NCI-H187 treated with DMSO at 0.1 percent for 48 hours (cell line): ENCODE data around the gene NT5E.

Source experiments
- DNase-seq: peaks from one replicate; lab custom pipeline; 2025; lab: John Stamatoyannopoulos, UW

The NT5E gene

DNA sequence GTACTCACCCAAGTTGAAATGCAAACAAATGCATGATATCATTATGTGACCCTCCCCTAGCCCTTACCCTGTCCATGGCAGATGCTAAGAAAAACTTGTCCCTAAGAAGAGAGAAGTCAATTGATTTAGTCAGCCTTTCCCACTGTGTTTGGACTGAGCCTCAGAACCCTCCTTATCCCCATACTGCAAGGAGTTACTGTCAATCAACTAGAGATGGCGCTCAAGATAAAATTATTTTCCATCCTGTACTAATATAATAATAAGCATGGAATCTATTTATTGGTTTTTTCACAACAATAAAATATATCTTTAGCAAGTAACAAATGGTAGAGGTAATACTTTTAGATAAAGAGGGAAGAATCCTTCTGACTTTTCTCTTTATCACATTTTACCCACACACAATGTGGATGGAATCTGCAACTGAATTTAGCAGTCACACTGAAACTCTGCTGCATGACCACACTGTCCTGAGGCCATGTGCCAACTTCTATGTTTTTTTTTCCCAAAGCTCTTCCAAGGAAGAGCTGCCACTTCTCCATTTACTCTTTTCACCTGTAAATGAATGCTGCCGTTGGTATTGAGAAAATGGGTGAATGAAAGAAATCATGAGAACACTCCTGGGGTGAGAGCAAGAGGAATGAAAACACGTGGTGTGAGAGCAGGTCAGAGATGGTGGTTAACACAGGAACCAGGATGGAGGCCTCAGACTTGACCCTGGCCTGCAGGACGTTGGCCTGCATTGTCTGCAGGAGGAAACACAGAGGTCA lies 10.5 kb downstream of the NT5E start:
- no peak for DNase-seq

DNA sequence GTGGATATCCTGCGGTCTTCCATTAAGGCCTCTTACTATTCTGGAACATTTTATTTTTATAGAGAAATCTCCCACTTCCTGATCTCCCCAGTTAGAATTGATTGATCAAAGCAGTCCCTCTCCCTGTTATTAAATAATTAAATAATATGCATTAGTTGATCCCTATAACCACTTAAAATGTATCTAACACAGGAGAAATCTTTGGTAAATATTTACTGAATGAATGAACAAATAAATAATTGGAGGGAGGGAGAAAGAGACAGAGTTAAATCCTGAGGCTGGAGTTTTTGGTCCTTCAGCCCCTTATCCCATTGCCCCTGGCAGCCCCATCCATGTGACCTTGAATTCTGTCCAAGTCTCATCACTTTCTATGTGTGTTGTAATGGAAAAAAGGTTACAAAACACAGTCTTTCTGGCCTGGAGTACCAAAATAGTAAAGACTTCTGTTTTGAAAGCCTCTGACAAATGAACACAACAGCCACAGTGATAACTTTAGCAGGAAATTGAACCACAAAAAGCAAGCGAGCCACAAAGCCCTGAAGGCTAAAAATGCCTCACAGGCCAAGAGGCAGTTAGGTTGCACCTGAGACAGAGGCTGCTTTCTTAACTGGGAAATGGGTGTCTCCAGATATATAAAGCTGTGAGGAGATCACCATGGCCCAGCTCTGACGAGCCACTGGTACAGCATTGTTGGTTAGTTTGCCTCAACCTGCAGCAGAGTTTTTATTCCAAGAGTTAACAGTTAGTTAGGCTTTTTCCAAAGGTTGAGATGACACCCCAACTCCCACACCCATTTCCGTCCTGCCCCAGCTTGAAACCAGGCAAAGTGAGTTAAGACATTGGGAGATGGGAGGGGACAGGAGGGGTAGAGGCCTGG lies 11.3 kb downstream of the NT5E start:
- DNase-seq = no peak

DNA sequence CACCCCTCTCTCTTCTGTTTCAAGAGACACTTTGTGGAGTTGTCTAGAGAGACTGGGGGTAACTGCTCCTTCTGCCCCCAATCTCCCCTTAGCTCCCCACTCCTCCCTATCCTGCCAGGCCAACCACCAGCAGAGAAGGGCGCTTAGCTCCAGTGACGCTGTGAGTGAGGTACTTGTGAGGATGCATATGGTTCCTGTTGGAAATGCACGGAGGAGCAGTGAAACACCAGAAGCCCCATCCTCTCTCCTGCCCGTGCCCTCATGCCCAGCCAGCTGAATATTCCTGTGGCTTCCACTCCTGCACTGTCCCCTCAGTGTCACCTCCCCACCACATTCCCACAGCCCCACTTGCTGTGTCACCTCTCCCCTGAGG lies 11.9 kb downstream of the NT5E start:
- DNase-seq = no peak

DNA sequence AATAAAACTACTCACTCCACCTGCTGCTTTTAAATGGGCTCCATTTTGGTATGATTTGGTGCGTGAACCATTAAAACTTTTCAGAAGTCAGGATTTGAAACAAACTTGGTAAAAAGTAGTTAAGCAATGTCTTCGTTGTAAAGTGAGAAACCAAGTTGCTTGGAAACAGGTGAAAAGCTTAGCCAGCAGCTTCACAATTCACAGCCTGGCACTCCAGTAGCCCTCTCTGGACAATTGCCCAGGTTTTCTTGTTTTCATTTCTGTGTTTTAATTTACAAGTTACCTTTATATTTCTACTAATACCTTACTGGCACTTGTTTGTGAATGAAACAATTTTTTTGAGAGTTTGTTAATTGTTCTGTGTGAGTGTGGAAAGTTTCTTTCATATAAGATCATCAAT lies 12.8 kb downstream of the NT5E start:
- no peak for DNase-seq

DNA sequence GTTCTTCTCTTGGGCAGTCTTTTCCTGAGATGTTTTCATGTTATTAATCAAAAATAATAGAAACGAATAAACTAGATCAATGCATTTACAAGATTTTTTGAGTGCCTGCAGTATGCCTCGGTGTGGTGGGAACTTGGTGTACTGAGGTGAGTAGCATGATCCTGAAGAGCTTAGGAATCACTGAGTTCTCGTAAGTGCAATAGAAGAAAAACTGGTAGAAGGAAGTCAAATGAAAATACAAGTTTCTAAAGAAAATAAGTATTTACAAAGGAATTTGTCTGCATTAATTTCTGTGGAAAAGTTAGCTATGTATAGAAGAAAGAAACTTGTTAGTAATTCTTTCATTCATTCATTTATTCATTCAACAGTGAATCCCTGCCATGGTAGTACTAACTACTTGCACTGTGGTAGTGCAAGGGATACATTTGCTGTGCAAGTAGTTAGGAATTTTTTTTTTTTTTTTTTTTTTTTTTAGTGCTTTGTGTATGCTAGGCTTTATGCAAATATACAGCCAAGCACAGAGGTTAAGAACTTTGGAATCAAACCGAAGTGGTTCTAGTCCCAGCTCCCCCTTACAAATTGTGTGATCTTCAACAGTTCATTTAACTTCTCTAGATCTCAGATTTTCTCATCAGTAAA lies 13.9 kb downstream of the NT5E start:
- no peak for DNase-seq

DNA sequence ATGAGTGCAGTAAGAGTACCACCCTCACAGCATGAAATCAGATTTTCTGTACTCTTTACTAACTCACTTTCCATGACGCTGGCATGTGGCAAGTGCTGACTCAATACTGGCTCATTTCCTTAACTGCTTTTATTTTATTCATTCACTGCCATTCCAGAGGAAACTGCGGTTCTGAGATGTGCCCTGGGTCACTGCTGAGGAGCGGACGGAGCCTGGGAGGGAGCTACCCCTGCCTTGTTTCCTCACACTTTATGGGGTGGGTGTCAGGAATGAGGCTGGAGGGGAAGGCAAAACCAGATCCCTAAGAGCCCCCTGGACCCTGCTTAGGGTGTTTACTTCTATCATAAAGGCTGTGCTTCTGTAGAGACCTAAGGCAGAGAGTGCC lies 14.4 kb downstream of the NT5E start:
- DNase-seq = no peak

DNA sequence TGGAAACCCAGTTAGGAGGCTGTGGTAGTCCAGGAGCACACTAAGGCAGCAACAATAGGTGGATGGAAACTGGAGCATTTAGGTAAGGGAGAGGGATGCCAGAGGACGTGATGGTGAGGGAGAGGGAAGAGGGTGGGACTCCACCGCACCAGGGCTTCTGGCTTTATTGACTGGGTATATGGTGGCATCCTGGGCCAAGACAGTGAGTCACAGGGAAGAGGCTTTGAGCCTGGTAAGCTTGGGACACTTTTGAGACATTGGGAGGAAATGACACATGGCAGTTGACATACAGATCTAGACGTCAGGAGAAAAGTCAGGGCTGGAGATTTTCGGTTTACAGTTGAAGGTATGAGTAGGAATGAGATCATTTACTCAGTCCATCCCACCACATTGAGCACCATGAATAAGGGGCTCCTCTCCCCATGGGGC lies 14.9 kb downstream of the NT5E start:
- no peak for DNase-seq

DNA sequence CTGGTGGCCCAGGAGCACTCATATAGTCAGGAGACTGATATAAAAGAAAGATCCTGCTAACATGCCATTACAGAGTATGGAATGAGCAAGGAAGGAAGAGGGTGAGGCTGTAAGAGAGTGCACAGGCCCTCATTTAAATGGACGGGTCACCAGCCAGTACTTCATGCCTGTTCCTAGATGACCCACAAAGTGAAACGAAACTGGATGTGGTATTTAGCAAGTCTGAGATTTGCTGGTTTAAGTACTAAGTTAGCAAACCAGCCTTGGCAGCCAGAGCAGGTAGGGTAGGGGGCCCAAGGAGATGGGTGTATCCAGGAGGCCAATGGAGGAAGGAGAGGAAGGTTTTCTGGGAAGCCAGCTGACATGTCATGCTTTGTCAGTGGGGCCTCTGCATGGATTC lies 15.9 kb downstream of the NT5E start:
- DNase-seq = no peak

DNA sequence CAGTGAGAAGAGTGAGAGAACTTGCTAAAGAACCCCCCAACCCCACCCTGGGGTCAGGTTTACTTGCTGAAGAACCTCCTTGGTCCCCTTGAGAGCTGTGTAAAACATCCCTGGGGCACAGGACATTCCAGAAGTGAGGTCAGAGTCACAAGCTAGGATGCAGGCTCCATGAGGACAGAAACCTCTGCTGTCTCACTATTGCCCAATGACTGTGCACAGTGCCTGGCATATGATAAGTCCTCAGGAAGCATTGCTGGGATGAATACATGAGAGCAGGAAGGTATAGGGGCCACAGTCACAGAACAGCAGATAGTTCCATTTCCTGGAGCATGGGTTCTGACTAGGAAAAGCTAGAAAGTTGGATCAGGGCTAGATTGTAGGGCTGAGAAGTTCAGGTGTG lies 18.4 kb downstream of the NT5E start:
- no peak for DNase-seq

DNA sequence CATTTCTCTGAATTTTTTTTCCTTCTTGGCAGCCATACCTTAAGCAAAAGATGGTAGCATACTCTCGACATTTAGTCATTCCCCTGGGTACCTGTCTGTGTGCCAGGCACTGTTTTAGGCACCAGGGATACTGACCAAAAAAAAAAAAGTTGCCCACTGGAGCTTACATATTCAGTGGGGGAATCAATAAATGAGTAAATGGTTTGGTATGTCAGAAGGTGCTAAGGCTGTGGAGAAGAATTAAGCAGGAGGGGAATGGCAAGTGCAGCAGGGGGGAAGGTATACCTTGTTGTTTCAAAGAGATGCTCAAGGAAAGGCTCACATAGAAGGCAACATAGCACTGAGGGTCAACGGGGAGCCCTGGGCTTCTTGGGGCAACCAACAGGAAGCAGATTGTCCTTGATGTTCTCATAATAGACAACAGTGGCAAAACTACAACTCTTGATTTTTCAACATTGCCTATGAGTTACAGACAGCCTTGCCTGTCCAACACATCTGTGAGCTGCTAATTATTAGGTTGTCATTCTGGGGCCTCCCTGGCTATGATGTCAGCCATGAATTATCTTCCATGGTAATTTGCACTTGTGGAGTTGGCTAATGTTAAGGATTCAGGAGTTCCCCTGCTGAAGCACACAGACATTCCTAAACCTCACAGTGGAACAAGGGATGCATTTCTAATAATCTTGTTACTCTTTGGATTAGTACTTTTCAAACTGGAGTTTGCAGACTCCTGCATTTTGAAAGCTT lies 19.6 kb downstream of the NT5E start:
- no peak for DNase-seq

DNA sequence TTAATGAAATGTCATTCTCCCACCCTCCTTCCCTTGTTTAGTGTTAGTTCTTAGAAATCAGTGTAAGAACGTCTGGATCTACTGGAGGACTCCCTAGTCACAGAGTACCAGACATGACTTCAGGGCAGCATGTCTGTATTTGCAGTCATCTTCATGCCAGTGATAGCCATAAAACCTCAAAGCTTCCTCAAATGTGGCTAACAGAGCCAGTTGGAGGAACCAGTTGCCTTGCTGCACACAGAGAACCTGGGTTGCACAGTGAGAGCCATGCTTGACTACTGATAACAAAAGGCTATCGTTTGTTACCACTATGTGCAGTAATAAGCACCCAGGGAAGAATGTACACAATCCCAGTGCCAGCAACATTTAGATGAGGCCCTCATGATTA lies 20.1 kb downstream of the NT5E start:
- no peak for DNase-seq

DNA sequence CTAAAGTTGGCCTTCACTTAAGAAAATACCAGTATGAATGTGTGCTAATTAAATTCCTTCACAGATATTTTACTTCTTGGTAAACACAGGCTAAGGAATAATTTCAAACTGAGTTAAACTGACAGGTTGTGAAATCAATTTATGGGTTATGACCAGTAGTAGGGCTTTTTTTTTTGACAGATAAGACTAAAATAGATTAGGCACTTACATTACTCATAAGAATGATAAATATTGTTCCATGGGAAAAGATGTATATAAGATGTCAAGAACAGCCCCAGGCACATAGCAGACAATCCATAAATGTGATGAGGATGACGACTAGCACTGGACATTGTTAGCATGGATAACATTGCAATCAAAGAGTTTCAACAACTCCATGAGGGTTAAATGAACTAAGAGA lies 22.9 kb downstream of the NT5E start:
- DNase-seq = no peak

DNA sequence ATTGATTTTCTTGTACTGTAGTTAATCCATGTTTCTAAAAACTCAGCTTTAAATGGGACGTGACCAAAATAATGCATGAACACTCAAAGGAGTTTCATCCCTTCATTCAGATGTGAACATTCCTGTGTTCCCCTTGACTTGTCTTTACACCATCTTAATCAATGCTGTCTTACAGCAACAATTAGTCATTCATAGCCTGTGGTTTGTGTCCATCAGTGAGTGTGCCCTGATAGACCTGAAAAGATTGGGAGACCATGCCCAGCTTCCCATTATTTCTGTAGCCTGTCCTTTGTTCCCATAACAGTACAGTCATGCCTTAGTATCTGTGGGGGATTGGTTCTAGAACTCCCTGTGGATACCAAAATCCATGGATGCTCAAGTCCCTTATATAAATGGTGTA lies 23.9 kb downstream of the NT5E start:
- DNase-seq = no peak

DNA sequence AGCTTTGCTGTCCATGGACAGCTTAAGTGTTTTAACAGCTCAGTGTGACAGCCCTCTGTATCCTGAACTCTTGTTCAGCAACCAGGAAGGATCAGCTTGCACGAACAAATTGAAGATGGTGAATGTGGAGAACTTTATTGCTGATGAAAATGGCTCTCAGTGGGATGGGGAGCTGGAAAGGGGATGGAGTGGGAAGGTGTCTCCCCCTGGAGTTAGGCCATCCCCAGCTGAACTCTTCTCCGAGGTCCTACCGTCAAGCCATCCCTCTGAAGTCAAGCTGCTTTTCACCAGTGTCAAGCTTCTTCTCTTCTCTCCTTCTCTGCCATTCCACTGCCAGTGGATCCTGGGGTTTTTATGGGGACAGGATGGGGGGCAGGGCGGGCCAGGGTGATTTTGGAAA lies 26.6 kb downstream of the NT5E start:
- no peak for DNase-seq

DNA sequence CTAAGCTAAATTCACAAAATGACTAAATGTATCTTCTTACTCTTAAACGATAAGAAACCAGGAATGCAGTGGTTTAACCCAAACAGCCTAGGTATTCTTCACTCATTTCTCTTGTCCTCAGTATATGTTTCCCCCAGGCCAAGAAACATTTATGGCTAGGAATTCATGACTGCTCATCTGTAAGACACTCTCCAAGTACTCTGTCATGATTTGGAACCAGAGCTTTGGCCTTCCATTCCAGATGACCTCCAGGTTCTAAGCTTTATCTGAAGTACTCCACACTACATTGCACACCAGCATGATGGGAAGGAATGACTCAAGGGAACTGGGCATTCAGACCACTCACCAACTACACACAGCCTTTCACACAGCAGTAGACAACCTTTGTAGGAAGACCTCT lies 29.3 kb downstream of the NT5E start:
- DNase-seq = no peak

DNA sequence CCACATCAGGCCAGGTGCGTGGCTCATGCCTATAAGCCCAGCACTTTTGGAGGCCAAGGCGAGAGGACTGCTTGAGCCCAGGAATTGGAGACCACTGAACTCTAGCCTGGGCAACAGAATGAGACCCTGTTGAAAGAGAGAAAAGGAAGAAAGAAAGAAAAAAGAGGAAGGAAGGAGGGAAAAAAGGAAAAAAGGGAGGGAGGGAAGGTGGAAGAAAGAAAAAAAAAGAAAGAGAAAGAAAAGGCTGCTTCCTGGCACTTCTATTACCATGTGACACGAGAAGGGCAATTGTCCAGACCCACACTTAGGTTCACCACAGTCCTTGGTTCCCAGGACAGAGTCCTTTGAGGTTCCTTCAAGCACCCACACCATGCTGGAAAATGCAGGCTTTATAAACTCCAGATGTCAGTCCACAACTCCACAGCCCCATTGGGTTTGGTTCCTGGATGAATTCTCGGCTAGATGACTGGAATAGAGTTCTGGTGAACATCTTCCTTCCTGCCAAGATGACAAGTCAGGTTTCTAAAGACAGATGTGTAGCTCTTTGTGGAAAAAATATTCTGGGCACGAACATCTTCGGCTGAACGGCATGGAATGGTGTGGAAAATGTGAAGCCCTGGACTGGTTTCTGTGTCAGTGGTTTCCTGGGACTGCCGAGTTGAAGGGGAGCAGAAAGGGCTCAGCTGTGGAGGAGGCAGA lies 32.5 kb downstream of the NT5E start:
- DNase-seq = no peak

DNA sequence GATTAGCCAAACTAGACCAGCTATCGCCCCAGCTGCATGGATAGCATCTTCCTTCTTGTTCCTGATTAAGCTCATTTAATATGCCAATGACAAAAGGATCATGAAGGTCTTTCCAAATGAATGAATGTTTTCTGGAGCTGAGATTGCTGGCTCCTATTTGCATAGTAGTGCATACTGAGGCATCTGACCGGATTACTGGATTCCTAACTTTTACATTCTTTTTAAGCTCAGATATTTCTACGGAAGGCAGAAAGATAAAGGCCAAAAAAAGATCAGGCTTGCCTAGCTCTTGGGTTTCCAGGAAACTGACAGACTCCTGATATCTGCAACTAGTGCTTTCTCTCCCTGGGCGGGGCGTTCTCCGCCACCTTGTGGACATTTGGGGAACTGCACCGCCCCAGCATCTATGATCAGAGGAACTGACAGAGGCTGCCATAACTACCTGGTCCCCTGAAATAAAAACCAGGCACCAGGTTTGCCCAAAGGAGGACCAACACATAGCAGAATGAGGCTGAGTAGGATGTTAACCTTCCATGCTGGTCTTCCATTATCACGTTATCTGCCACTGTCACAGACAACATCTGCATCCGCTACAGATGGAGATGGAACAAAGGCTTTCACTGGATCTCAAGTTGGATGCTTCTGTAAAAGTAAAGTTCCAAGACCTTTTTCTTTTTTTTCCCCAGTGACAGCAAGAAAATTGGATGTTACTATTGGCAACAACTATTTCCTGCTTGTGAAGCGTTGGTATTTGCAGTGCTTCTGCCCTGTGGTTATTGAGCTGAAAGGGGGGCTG lies 33.2 kb downstream of the NT5E start:
- no peak for DNase-seq

DNA sequence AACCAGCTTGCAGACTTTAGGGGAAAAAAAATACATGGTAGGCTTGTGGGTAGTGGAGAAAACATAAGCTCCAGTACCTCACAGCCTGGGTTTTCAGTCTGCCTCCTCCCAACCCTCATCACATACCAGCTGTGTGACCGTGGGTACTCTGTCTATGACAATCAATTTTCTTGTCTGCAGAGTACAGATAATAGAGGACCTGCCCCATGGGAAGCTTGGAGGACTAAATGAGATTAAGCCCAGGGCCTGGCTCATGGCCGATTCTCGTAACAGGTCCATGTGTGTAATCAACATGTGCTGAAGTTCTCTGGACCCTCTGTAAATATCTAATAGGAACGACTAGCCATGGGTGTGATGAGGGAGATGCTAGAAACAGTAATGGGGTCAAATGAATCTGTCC lies 34.0 kb downstream of the NT5E start:
- no peak for DNase-seq

DNA sequence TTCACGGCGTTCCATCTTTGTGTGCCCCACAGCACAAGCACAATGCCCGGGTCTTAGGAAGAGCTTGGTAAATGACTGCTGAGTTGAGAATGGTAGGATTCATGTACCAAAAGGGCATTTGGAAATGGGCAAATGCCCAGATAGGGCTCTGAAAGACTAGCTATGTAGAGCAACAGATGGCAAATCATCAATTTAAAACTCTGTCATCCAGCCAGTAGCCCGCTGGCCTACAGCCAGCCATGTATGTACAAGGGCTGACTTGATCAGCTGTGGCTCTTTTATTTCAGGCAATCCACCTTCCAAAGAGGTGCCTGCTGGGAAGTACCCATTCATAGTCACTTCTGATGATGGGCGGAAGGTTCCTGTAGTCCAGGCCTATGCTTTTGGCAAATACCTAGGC lies 35.1 kb downstream of the NT5E start:
- no peak for DNase-seq

DNA sequence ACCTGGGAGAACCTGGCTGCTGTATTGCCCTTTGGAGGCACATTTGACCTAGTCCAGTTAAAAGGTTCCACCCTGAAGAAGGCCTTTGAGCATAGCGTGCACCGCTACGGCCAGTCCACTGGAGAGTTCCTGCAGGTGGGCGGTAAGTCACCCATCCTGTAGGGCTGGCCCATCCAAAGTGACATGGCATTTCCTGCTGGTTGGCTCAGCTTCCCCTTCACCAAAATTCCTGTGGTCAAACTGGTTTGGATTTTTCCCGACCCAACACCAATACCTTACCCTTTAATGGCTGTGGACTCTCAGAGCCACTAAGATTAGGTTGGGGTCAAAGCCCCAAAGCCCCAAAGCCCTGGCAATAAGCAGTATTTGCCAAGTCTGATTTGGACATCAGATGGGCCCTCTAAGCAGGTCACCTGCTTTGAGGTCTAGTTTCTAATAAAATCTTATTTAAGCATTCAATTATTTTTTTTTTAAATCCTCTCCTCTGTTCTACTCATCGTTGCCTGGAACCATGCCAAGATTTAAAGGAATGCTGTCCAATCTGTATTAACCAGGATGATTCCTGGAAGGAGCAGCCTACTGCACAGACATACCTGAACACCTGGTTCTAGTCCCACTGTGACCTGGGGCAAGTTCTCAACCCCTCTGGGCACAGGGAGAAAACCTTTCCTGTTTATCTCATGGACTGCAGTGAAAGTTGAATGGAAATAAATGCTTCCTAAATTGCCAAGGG lies 40.8 kb downstream of the NT5E start:
- DNase-seq = no peak
